BLaER1 treated with 17β-estradiol and CSF1 and Interleukin-3, amounts not matched to agents 10 nM and 100 nM (cell line): Measurements from ENCODE around the gene LRRC74A.

Experiments
- H3K27ac ChIP-seq, 11 experiments: shearing (Covaris generic); formaldehyde crosslinking; 2 replicates each; pipeline ENCODE4 v1.8.1; 2022
- H3K27me3 ChIP-seq, 11 experiments: shearing (Covaris generic); formaldehyde crosslinking; 2 replicates each; pipeline ENCODE4 v1.8.1; 2022
- H3K36me3 ChIP-seq, 11 experiments: shearing (Covaris generic); formaldehyde crosslinking; 2 replicates each; pipeline ENCODE4 v1.8.1; 2022
- H3K4me1 ChIP-seq, 10 experiments: shearing (Covaris generic); formaldehyde crosslinking; 2 replicates each; pipeline ENCODE4 v1.8.1; 2022
- H3K4me2 ChIP-seq, 11 experiments: shearing (Covaris generic); formaldehyde crosslinking; 2 replicates each; pipeline ENCODE4 v1.8.1; 2022
- H3K4me3 ChIP-seq, 10 experiments: shearing (Covaris generic); formaldehyde crosslinking; 2 replicates each; pipeline ENCODE4 v1.8.1; 2022
- H3K9ac ChIP-seq, 11 experiments: shearing (Covaris generic); formaldehyde crosslinking; 2 replicates each; pipeline ENCODE4 v1.8.1; 2022
- H3K9me3 ChIP-seq, 11 experiments: shearing (Covaris generic); formaldehyde crosslinking; replicated peaks in 1 of 11; 2 replicates each; pipeline ENCODE4 v1.8.1; 2022
- H4K20me1 ChIP-seq, 11 experiments: shearing (Covaris generic); formaldehyde crosslinking; 2 replicates each; pipeline ENCODE4 v1.8.1; 2022
- Cebpa-rat ChIP-seq, 11 experiments: shearing (Covaris generic); IDR thresholded peaks; 2 replicates each; pipeline ENCODE4 v1.8.1; 2022

The LRRC74A gene

GRCh38 chr14:76826122-76826521, at the start of gene LRRC74A:
Gene LRRC74A, plus strand, starts transcription at chr14:76826408. Its CDS starts 290 bp downstream, at chr14:76826698.
- no peaks in the 10 kb centered on the region for H3K36me3 ChIP-seq
- no peaks in the 10 kb centered on the region for H3K27me3 ChIP-seq
- H3K4me1 ChIP-seq: peaks cover 0 to 21% (median 0%) of the 10 kb centered on the region in 10 experiments; a peak in 2 of 20 replicates
- no peak for TF ChIP-seq Cebpa-rat (IDR thresholded peaks at IDR 0.05)
- no peak within 1 kb of the TSS for H3K27ac ChIP-seq
- no peak within 1 kb of the TSS for H3K4me2 ChIP-seq
- no peak within 1 kb of the TSS for H3K9ac ChIP-seq
- peaks cover 0 to 7% (median 0%) of the 10 kb centered on the region in 11 experiments; a peak in 4 of 22 replicates for H3K9me3 ChIP-seq
- no peak within 1 kb of the TSS for H3K4me3 ChIP-seq
- H4K20me1 ChIP-seq: no peaks in the 10 kb centered on the region

- Histone ChIP-seq H3K4me3 (no peak overlapping the region), H3K27ac (peak overlapping the region in 6 of 11 experiments; percentile 11 to 90 (median 40); a peak in 10 of 22 replicates), H3K27me3 (no peaks in the 10 kb centered on the region), H3K36me3 (peaks cover 14 to 33% (median 15%) of the 10 kb centered on the region in 11 experiments; a peak in 17 of 22 replicates), H3K9ac (peak overlapping the region in 2 of 11 experiments; percentile 35 to 39; a peak in 2 of 22 replicates), H4K20me1 (no peaks in the 10 kb centered on the region; a peak in 1 of 22 replicates), H3K9me3 (no peaks in the 10 kb centered on the region), H3K4me1 (peaks cover 22 to 99% (median 53%) of the 10 kb centered on the region in 10 experiments; a peak in 19 of 20 replicates), H3K4me2 (peak overlapping the region in 7 of 11 experiments; percentile 19 to 98 (median 86); a peak in 12 of 22 replicates)
- no peak for TF ChIP-seq Cebpa-rat (IDR thresholded peaks at IDR 0.05)
Observed at GRCh38 chr14:76776428-76777251, 49.6 kb upstream of the LRRC74A start.

- H3K4me2 ChIP-seq: peak overlapping the region in 5 of 11 experiments; percentile 61 to 98 (median 93); a peak in 8 of 22 replicates
- H3K9me3 ChIP-seq: no peaks in the 10 kb centered on the region
- H4K20me1 ChIP-seq: peaks cover 0 to 4% (median 0%) of the 10 kb centered on the region in 11 experiments; a peak in 1 of 22 replicates
- no peaks in the 10 kb centered on the region for H3K27me3 ChIP-seq
- H3K4me3 ChIP-seq: no peak overlapping the region
- H3K27ac ChIP-seq: no peak overlapping the region
- H3K4me1 ChIP-seq: peaks cover 26 to 99% (median 54%) of the 10 kb centered on the region in 10 experiments
- 0 out of 22 replicates have a peak overlapping the region, but pooled peaks of 1 of the 11 experiments have one; percentile 14 for H3K9ac ChIP-seq
- no peak for TF ChIP-seq Cebpa-rat (IDR thresholded peaks at IDR 0.05)
- peaks cover 17 to 43% (median 24%) of the 10 kb centered on the region in 11 experiments; a peak in 19 of 22 replicates for H3K36me3 ChIP-seq
Observed at GRCh38 chr14:76777721-76778120, 48.5 kb upstream of the LRRC74A start.

GRCh38 chr14:76778546-76779215, 47.5 kb upstream of the LRRC74A start:
- no peak overlapping the region for H3K4me3 ChIP-seq
- H3K4me2 ChIP-seq: peak overlapping the region in 2 of 11 experiments; percentile 9 to 13; a peak in 2 of 22 replicates
- H3K9me3 ChIP-seq: no peaks in the 10 kb centered on the region
- H3K36me3 ChIP-seq: peaks cover 17 to 44% (median 24%) of the 10 kb centered on the region in 11 experiments; a peak in 19 of 22 replicates
- H3K4me1 ChIP-seq: peaks cover 26 to 100% (median 54%) of the 10 kb centered on the region in 10 experiments
- no peaks in the 10 kb centered on the region for H3K27me3 ChIP-seq
- peaks cover 0 to 6% (median 0%) of the 10 kb centered on the region in 11 experiments; a peak in 1 of 22 replicates for H4K20me1 ChIP-seq
- H3K9ac ChIP-seq: no peak overlapping the region
- H3K27ac ChIP-seq: no peak overlapping the region
- TF ChIP-seq Cebpa-rat (IDR thresholded peaks at IDR 0.05): no peak

- TF ChIP-seq Cebpa-rat (IDR thresholded peaks at IDR 0.05): no peak
- no peak overlapping the region for H3K9ac ChIP-seq
Observed at GRCh38 chr14:76779221-76780057, 46.8 kb upstream of the LRRC74A start.

GRCh38 chr14:76780058-76780345, 46.2 kb upstream of the LRRC74A start:
- no peaks in the 10 kb centered on the region for H3K9me3 ChIP-seq
- TF ChIP-seq Cebpa-rat (IDR thresholded peaks at IDR 0.05): no peak
- H4K20me1 ChIP-seq: peaks cover 0 to 18% (median 0%) of the 10 kb centered on the region in 11 experiments; a peak in 1 of 22 replicates
- no peak overlapping the region for H3K4me3 ChIP-seq
- H3K4me2 ChIP-seq: peak overlapping the region in 1 of 11 experiments; percentile 13; a peak in 1 of 22 replicates
- peaks cover 29 to 94% (median 51%) of the 10 kb centered on the region in 10 experiments for H3K4me1 ChIP-seq
- no peak overlapping the region for H3K27ac ChIP-seq
- no peak overlapping the region for H3K9ac ChIP-seq
- peaks cover 17 to 52% (median 31%) of the 10 kb centered on the region in 11 experiments; a peak in 19 of 22 replicates for H3K36me3 ChIP-seq
- H3K27me3 ChIP-seq: no peaks in the 10 kb centered on the region

More at GRCh38 chr14:76779221-76780057, 46.8 kb upstream of the LRRC74A start:
- no peak overlapping the region for H3K27ac ChIP-seq
- no peak overlapping the region for H3K4me3 ChIP-seq
- peaks cover 29 to 100% (median 53%) of the 10 kb centered on the region in 10 experiments for H3K4me1 ChIP-seq
- no peaks in the 10 kb centered on the region for H3K27me3 ChIP-seq
- peaks cover 0 to 14% (median 0%) of the 10 kb centered on the region in 11 experiments; a peak in 1 of 22 replicates for H4K20me1 ChIP-seq
- peak overlapping the region in 2 of 11 experiments; percentile 9 to 13; a peak in 2 of 22 replicates for H3K4me2 ChIP-seq
- H3K36me3 ChIP-seq: peaks cover 17 to 52% (median 29%) of the 10 kb centered on the region in 11 experiments; a peak in 19 of 22 replicates
- no peaks in the 10 kb centered on the region for H3K9me3 ChIP-seq

- no peaks in the 10 kb centered on the region for H3K27me3 ChIP-seq
- TF ChIP-seq Cebpa-rat (IDR thresholded peaks at IDR 0.05): no peak
- H4K20me1 ChIP-seq: peaks cover 0 to 21% (median 0%) of the 10 kb centered on the region in 11 experiments; a peak in 1 of 22 replicates
- H3K4me2 ChIP-seq: peak overlapping the region in 3 of 11 experiments; percentile 82 to 88 (median 88); a peak in 3 of 22 replicates
- H3K4me3 ChIP-seq: no peak overlapping the region
- no peak overlapping the region for H3K27ac ChIP-seq
- H3K4me1 ChIP-seq: peaks cover 29 to 90% (median 49%) of the 10 kb centered on the region in 10 experiments
- peaks cover 17 to 53% (median 31%) of the 10 kb centered on the region in 11 experiments; a peak in 20 of 22 replicates for H3K36me3 ChIP-seq
- H3K9ac ChIP-seq: no peak overlapping the region
- H3K9me3 ChIP-seq: no peaks in the 10 kb centered on the region
Observed at GRCh38 chr14:76780360-76780759, 45.8 kb upstream of the LRRC74A start.
